HG02981 (cell line): Measurements from ENCODE around the gene CELSR3.
A peak's percentile ranks its signal among the peaks of the same experiment; 100 is the strongest.

ENCODE experiments used
- ATAC-seq: cut with Tn5 transposase; IDR thresholded peaks from one replicate; pipeline ENCODE4 v1.9.1; 2021; ENCODE audit warnings: mild to moderate bottlenecking, moderate library complexity; ENCODE audit not compliant: unreplicated experiment

The CELSR3 gene

GRCh38 chr3:48663489-48664312, 1.0 kb upstream of the CELSR3 start:
- peak; percentile 84 for ATAC-seq

- ATAC-seq: no peak
Observed at GRCh38 chr3:48662145-48662752, 437 bp downstream of the CELSR3 start.

DNA sequence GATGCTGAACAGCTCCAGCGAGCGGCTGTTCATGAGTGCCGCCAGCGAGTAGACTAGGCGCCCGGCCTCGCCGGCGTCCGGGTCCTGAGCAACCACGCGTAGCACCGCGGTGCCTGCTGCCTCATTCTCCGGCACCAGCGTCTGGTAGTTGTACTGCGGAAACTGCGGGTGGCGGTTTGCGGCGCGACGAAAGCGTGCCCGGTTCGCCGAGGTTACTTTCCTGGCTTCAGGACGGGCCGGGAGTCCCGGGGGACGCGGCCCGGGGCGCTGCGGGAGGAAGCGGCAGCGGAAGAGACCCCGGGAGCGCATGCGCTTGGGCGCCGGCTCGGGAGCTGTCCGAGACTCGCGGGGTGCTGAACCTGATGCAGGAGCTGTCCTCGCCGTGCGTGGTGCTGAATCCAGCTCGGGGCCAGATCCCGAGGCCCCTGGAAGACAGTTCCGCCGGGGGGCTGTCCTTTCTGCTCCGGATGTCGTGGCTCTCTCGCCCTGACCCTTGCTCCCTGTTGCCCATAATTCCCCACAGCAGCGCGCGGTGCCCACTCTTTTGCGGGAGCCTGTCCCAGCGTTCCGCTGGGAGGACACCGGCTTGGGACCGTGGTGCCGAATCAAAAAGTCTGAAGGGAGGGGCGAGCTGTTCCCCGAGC, 1.1 kb downstream of the CELSR3 start:
- no peak for ATAC-seq

- no peak for ATAC-seq
Observed at GRCh38 chr3:48660800-48661400, 1.8 kb downstream of the CELSR3 start.

- ATAC-seq: no peak
Observed at GRCh38 chr3:48656841-48657281, 5.8 kb downstream of the CELSR3 start.

GRCh38 chr3:48656061-48656840, 6.4 kb downstream of the CELSR3 start:
- ATAC-seq: peak; percentile 60

GRCh38 chr3:48655606-48656005, 7.1 kb downstream of the CELSR3 start:
- no peak for ATAC-seq

DNA sequence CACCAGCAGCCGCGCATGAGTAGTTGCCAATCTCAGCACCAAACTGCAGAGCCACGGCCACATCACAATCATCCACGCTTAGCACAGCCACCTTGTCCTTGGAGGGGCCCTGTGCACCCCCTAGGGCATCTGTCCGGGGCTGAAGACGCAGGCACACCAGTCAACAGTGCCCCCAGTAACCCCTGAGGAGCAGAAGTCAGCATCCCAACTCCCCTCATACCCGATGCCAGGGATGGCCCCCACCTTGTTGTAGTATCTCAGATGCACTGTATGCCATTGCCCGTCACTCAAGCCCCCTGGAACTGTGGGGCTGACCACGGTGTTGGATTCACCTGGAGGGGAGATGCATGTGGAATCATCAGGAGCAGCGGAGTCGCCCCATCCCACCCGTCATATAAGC, 7.6 kb downstream of the CELSR3 start:
- no peak for ATAC-seq

- no peak for ATAC-seq
Observed at GRCh38 chr3:48652923-48653715, 9.6 kb downstream of the CELSR3 start.

DNA sequence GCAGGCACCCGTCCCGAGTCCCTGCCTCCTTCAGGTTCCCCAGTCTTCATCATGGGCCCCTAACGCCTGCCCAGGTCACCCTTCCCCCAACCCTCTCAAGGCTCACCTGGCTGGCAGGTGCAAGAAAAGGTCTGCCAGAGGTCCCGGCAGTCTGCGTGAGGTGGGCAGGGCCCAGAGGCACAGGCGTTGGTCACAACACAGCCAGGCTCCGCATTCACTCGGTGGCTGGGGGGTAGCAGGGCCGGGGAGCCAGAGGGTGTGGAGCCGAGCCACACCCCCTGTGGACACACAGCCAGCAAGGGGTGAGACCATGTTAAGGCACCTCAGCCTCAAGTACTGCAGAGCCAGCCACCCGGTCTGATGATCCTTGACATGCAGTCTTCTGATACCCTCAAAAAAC, 10.9 kb downstream of the CELSR3 start:
- ATAC-seq: no peak

DNA sequence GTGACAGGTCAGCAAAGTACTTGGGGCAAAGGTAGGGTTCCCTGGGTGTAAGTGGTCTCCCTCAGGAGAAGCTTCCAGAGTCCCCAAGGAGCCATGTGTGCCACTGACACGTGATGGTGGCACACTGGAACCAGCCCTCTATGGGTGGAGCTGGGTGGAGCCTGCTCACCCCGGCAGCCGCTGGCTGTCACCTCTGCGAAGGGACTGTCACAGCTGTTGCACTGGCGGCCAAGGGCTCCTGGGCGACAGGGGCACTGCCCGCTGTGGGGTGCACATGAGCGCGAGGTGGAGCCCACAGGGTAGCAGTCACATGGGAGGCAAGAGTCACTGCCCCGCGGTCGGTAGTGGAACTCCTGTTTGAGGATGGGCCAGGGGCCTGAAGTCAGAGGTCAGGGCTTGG, 12.0 kb downstream of the CELSR3 start:
- no peak for ATAC-seq

- ATAC-seq: no peak
Observed at GRCh38 chr3:48648188-48648850, 14.4 kb downstream of the CELSR3 start.

- ATAC-seq: no peak
Observed at GRCh38 chr3:48647714-48648113, 15.0 kb downstream of the CELSR3 start.

- no peak for ATAC-seq
Observed at GRCh38 chr3:48644898-48645760, 17.6 kb downstream of the CELSR3 start.

DNA sequence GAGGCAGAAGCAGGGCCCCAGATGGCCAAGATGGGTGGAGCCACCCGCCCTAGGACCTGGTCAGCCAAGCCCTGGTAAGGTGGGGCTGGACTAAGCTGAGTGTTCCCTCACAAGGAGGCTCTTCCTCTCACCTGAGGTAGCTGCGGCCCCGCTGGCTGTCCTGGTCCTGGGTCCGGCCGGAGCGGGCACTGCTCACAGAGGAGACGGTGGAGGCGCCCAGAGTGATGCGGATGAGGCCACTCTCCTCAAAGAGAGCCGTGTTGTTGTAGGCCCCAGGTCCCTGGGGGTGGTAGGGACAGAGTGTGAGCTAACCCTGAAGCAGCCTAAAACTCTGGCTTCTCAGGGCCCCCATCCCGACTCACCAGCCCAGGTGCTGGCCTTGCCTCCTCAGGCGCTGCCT, 20.1 kb downstream of the CELSR3 start:
- ATAC-seq: no peak

- ATAC-seq: no peak
Observed at GRCh38 chr3:48641396-48641795, 21.3 kb downstream of the CELSR3 start.

DNA sequence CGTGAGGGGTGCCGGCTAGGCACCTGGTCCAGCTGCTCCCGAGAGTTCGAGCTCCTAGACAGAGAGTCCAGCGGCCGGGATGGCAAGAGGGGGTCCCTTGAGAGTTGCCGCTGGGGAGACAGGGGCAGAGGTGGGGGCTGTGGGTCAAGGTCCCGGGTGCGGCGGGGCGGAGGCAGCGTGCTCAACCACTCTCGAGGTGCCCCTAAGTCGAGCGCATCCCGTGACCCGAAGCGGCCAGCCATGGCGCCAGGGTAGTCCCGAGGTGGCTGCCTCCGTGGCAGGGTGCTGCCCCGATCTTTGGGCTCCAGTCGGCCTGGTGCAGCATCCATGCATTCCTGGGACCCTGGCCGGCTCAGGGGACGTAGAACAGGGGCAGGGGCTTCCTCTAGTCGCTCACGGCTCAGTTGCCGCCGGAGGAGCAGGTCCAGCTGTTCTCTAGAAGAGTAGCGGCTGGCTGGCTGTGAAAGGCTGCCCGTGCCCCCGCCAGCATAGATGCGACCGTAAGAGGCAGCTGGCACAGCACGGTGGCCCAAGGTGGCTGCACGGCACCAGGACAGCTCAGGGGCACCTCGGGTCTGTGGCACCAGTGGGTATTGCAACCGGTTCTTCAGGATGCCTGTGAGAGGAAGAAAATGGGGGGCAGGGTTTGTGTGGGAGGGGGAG, 22.6 kb downstream of the CELSR3 start:
- ATAC-seq: no peak

GRCh38 chr3:48637305-48637704, 25.4 kb downstream of the CELSR3 start:
- ATAC-seq: no peak
